Measurements from ENCODE around the gene ZNF774.

ZNF774 gene

DNA sequence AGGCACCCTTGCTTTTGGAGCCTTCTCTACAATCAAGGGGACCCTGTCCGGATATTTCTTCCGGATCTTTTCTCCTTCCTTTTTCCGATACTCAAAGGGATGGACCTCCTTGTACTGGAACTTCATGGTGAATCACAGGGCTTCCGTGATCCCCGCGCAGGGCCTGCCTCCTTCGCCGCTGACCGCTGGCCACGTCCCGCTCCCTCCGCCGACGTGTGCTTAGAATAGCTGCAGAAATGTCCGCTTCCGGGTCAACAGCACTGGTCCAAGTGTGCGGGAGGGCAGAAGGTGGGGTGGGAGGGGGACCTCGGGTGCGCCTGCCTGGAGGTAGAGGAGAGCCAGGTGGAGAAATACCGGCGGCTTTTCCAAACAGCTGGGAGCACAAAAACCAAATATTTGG lies 3.0 kb upstream of the ZNF774 start (continued):
- TF ChIP-seq, protein P1, sequence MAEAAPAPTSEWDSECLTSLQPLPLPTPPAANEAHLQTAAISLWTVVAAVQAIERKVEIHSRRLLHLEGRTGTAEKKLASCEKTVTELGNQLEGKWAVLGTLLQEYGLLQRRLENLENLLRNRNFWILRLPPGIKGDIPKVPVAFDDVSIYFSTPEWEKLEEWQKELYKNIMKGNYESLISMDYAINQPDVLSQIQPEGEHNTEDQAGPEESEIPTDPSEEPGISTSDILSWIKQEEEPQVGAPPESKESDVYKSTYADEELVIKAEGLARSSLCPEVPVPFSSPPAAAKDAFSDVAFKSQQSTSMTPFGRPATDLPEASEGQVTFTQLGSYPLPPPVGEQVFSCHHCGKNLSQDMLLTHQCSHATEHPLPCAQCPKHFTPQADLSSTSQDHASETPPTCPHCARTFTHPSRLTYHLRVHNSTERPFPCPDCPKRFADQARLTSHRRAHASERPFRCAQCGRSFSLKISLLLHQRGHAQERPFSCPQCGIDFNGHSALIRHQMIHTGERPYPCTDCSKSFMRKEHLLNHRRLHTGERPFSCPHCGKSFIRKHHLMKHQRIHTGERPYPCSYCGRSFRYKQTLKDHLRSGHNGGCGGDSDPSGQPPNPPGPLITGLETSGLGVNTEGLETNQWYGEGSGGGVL (tag by site-specific recombination; IDR thresholded peaks at IDR 0.05): no peak

DNA sequence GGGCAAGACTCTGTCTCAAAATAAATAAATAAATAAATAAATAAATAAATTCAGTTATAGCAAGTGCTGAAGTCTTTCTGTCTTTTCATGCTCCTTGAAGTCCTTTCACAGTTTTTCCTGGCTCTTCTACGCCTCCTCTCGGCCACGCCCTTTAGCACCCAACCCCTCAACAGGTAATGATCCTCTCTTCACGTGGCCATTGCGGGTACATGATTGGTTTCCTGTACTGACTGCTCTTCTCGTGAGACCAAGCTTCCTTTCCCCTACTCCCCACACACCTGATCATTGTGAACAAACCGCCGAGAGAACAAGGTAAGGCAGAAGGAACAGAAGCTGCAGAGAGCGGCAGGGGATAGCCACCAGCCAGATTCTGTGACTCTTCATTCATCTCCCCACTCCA lies 2.3 kb upstream of the ZNF774 start:
- ChIA-PET POLR2A (no interaction called here), CTCF (interaction anchor here (0.9 kb wide), 1 partner anchor 9 kb away, joined by 3 read pairs; no protein-coding TSS in a partner anchor)
- Histone ChIP-seq H3K27ac (ENCODE audit: extremely low read depth, low read depth, low read length) (no peak overlapping the region), H3K9me3 (ENCODE audit: control insufficient read depth, insufficient read depth, low read depth, low read length) (no peaks in the 10 kb centered on the region), H3K4me1 (ENCODE audit: control insufficient read depth, insufficient read depth, low read length) (peaks cover 2% of the 10 kb centered on the region; the same call in 1 of the 2 replicates), H3K36me3 (ENCODE audit: control insufficient read depth in 2 of 2, insufficient read depth in 1 of 2, low read length in 2 of 2) (no peaks in the 10 kb centered on the region; a peak in 1 of 3 replicates), H3K4me3 (ENCODE audit: low read depth, low read length) (no peak overlapping the region)
- TF ChIP-seq ZNF426 (tag by site-specific recombination; IDR thresholded peaks at IDR 0.05) (0 out of 2 replicates have a peak, but pooled peaks have one; percentile 12), IKZF3 (tag by site-specific recombination; IDR thresholded peaks at IDR 0.05) (no peak)

DNA sequence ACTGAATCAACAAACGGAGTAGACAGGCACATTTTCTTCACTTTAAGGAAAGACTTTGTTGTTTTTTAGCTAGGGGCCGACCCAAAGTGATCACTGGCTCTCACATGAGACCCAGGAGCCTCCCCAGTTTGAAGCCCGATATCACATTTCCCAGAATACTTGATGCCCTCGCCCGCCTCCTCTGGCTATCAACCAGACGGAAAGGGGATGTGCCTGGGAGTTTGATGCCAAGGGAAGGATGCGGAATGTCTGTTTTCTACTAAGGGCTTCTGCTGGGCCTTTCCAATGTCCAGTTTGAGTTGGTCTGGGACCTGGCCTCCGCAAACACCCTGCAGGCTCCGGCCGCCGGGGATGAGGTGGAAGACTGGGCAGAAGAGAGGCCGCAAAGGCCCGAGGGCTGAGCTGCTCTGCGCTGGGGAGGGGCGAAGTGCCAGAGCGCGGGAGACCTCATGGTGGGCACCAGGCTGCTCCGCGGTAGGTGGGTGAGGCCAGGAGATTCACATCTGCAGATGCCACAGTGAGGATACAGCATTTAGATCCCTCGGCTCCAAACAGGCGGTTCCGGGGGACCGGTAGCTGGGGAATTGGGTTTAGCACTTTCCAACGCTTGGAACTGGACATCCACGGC lies 491 bp upstream of the ZNF774 start:
- POLR2A ChIA-PET: interaction anchor here (0.6 to 1.8 kb wide), 6 partner anchors 9 to 129 kb away, joined by 3 to 17 read pairs (median 6); partner anchors contain the start of gene IQGAP1
- TF ChIP-seq OVOL3 (tag by site-specific recombination; IDR thresholded peaks at IDR 0.05): no peak
- TF ChIP-seq, protein P2, sequence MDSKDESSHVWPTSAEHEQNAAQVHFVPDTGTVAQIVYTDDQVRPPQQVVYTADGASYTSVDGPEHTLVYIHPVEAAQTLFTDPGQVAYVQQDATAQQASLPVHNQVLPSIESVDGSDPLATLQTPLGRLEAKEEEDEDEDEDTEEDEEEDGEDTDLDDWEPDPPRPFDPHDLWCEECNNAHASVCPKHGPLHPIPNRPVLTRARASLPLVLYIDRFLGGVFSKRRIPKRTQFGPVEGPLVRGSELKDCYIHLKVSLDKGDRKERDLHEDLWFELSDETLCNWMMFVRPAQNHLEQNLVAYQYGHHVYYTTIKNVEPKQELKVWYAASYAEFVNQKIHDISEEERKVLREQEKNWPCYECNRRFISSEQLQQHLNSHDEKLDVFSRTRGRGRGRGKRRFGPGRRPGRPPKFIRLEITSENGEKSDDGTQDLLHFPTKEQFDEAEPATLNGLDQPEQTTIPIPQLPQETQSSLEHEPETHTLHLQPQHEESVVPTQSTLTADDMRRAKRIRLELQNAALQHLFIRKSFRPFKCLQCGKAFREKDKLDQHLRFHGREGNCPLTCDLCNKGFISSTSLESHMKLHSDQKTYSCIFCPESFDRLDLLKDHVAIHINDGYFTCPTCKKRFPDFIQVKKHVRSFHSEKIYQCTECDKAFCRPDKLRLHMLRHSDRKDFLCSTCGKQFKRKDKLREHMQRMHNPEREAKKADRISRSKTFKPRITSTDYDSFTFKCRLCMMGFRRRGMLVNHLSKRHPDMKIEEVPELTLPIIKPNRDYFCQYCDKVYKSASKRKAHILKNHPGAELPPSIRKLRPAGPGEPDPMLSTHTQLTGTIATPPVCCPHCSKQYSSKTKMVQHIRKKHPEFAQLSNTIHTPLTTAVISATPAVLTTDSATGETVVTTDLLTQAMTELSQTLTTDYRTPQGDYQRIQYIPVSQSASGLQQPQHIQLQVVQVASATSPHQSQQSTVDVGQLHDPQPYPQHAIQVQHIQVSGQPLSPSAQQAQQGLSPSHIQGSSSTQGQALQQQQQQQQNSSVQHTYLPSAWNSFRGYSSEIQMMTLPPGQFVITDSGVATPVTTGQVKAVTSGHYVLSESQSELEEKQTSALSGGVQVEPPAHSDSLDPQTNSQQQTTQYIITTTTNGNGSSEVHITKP (tag by site-specific recombination; IDR thresholded peaks at IDR 0.05): 0 out of 2 replicates have a peak, but pooled peaks have one; percentile 8
- TF ChIP-seq ZNF2 (tag by site-specific recombination; IDR thresholded peaks at IDR 0.05): no peak; the same call in 1 of the 2 replicates
- peak; percentile 68 for TF ChIP-seq ZNF335 (tag by site-specific recombination; conservative IDR thresholded peaks at IDR 0.05)
- 0 out of 2 replicates have a peak, but pooled peaks have one; percentile 2 for TF ChIP-seq ZNF501 (tag by site-specific recombination; IDR thresholded peaks at IDR 0.05)
- Histone ChIP-seq H3K36me3 (ENCODE audit: control insufficient read depth in 2 of 2, insufficient read depth in 1 of 2, low read length in 2 of 2) (peaks cover 0 to 7% of the 10 kb centered on the region in 2 experiments; a peak in 2 of 3 replicates), H3K27ac (ENCODE audit: extremely low read depth, low read depth, low read length) (no peak overlapping the region), H3K4me1 (ENCODE audit: control insufficient read depth, insufficient read depth, low read length) (peaks cover 2% of the 10 kb centered on the region; the same call in 1 of the 2 replicates), H3K4me3 (ENCODE audit: low read depth, low read length) (peak overlapping the region; percentile 77), H3K9me3 (ENCODE audit: control insufficient read depth, insufficient read depth, low read depth, low read length) (no peaks in the 10 kb centered on the region)
- CTCF ChIA-PET: interaction anchor here (0.6 to 1.9 kb wide), 6 partner anchors 11 to 130 kb away, joined by 3 to 10 read pairs (median 4); partner anchors contain the start of gene IQGAP1

DNA sequence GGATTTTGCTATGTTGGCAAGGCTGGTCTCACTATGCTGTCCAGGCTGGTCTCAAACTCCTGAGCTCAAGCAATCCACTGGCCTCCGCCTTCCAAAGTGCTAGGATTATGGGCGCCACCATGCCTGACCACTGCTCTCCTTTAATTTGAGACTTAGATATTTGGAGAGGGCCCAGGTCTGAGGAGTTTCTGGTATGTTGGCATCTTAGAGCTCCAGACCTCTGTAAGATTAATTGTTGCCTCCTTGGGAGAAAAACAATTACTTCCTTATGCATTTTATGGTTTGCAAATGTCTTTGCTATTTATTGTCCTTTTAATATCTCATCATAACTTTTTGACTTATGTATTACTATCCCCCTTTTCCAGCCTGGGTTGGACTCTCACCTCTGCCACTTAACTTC lies 2.9 kb downstream of the ZNF774 start:
- Histone ChIP-seq H3K27ac (ENCODE audit: extremely low read depth, low read depth, low read length) (no peak overlapping the region), H3K4me1 (ENCODE audit: control insufficient read depth, insufficient read depth, low read length) (peaks cover 2% of the 10 kb centered on the region; the same call in 1 of the 2 replicates), H3K36me3 (ENCODE audit: control insufficient read depth in 2 of 2, insufficient read depth in 1 of 2, low read length in 2 of 2) (peaks cover 16 to 32% of the 10 kb centered on the region in 2 experiments), H3K9me3 (ENCODE audit: control insufficient read depth, insufficient read depth, low read depth, low read length) (no peaks in the 10 kb centered on the region), H3K4me3 (ENCODE audit: low read depth, low read length) (no peak overlapping the region)
- POLR2A ChIA-PET: no interaction called here
- CTCF ChIA-PET: interaction anchor here (0.6 to 2.2 kb wide), 3 partner anchors 15 to 127 kb away, joined by 5 to 7 read pairs (median 6); no protein-coding TSS in a partner anchor
- TF ChIP-seq ZNF768 (tag by site-specific recombination; IDR thresholded peaks at IDR 0.05): no peak
- no peak for TF ChIP-seq ZNF514 (tag by site-specific recombination; IDR thresholded peaks at IDR 0.05)
- no peak for TF ChIP-seq KLF16 (tag by site-specific recombination; IDR thresholded peaks at IDR 0.05)
- TF ChIP-seq, protein P3, sequence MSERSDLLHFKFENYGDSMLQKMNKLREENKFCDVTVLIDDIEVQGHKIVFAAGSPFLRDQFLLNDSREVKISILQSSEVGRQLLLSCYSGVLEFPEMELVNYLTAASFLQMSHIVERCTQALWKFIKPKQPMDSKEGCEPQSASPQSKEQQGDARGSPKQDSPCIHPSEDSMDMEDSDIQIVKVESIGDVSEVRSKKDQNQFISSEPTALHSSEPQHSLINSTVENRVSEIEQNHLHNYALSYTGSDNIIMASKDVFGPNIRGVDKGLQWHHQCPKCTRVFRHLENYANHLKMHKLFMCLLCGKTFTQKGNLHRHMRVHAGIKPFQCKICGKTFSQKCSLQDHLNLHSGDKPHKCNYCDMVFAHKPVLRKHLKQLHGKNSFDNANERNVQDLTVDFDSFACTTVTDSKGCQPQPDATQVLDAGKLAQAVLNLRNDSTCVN (tag by site-specific recombination; optimal IDR thresholded peaks at IDR 0.05): no peak
- no peak for TF ChIP-seq ZNF596 (tag by site-specific recombination; IDR thresholded peaks at IDR 0.05)
- no peak for TF ChIP-seq ZNF10 (tag by site-specific recombination; IDR thresholded peaks at IDR 0.05)
- TF ChIP-seq ZNF830 (tag by site-specific recombination; IDR thresholded peaks at IDR 0.05; ENCODE audit: low read depth): no peak
- TF ChIP-seq GLIS2 (tag by site-specific recombination; IDR thresholded peaks at IDR 0.05): no peak
- no peak for TF ChIP-seq ZNF529 (tag by site-specific recombination; IDR thresholded peaks at IDR 0.05; ENCODE audit: insufficient replicate concordance)
- no peak for TF ChIP-seq ZNF843 (tag by site-specific recombination; IDR thresholded peaks at IDR 0.05)
